Endothelial cell (in vitro differentiated cells): ENCODE results near the gene MZF1. TPM values are rescaled to one million over a fixed set of nuclear protein-coding genes. Genes with fewer than 3 reads are reported as not detected.

Experiments used
- DNase-seq: peaks from one replicate; pipeline ENCODE4 v3.0.0; 2021; ENCODE audit warnings: low spot score
- H3K27ac Mint-ChIP-seq: one replicate; pipeline ENCODE4 v1.8.0; 2021; ENCODE audit warnings: mixed read lengths, inconsistent platforms; ENCODE audit not compliant: unreplicated experiment
- H3K27me3 Mint-ChIP-seq: one replicate; pipeline ENCODE4 v1.8.0; 2021; ENCODE audit warnings: mild to moderate bottlenecking, moderate library complexity, mixed read lengths, inconsistent platforms; ENCODE audit not compliant: unreplicated experiment
- H3K36me3 Mint-ChIP-seq: one replicate; pipeline ENCODE4 v1.8.0; 2021; ENCODE audit warnings: mild to moderate bottlenecking, low read depth, mixed read lengths, inconsistent platforms; ENCODE audit not compliant: unreplicated experiment
- H3K4me1 Mint-ChIP-seq: one replicate; pipeline ENCODE4 v1.8.0; 2021; ENCODE audit warnings: mild to moderate bottlenecking, mixed read lengths, inconsistent platforms; ENCODE audit not compliant: unreplicated experiment
- H3K4me3 Mint-ChIP-seq: one replicate; pipeline ENCODE4 v1.8.0; 2021; ENCODE audit warnings: mild to moderate bottlenecking, mixed read lengths, inconsistent platforms; ENCODE audit not compliant: unreplicated experiment
- H3K9me3 Mint-ChIP-seq: one replicate; pipeline ENCODE4 v1.8.0; 2021; ENCODE audit warnings: mixed read lengths, inconsistent platforms; ENCODE audit not compliant: unreplicated experiment
- CTCF ChIP-seq: fragments of 200-600 bp; sonication (generic); IDR thresholded peaks from one replicate; pipeline ENCODE4 v1.5.0; 2021; ENCODE audit warnings: antibody characterized with exemption; ENCODE audit not compliant: unreplicated experiment
- total RNA-seq: library from RNA; stranded (reverse); fragmentation: NEBNext Ultra II Directional; extraction: Animal tissue kit (Norgen Biotek cat#: 25700); gene quantifications from one replicate; pipeline ENCODE4 v1.2.1, GENCODE V29; 2021; ENCODE audit not compliant: unreplicated experiment

Gene MZF1
- total RNA-seq, 1 donor from 2014 or later: 18.6 TPM

- Mint-ChIP-seq H3K4me1 (peaks cover 2% of the 10 kb centered on the region), H3K9me3 (no peaks in the 10 kb centered on the region), H3K27ac (no peak overlapping the region), H3K4me3 (no peak overlapping the region), H3K36me3 (peaks cover 17% of the 10 kb centered on the region), H3K27me3 (peaks cover 2% of the 10 kb centered on the region)
- no peak for DNase-seq
- TF ChIP-seq CTCF: no peak
These were observed 11.6 kb upstream of the MZF1 start for GRCh38 chr19:58584498-58585441.

- peaks cover 20% of the 10 kb centered on the region for H3K36me3 Mint-ChIP-seq
- H3K27me3 Mint-ChIP-seq: peaks cover 3% of the 10 kb centered on the region
- TF ChIP-seq CTCF: no peak
- peak overlapping the region; percentile 42 for H3K4me3 Mint-ChIP-seq
- H3K4me1 Mint-ChIP-seq: peaks cover 9% of the 10 kb centered on the region
- no peak for DNase-seq
- peak overlapping the region; percentile 48 for H3K27ac Mint-ChIP-seq
- no peaks in the 10 kb centered on the region for H3K9me3 Mint-ChIP-seq
These were observed 9.8 kb upstream of the MZF1 start for GRCh38 chr19:58582985-58583384.

GRCh38 chr19:58581227-58582141 is 8.3 kb upstream of the MZF1 start:
- Mint-ChIP-seq H3K27me3 (peaks cover 3% of the 10 kb centered on the region), H3K4me1 (peaks cover 9% of the 10 kb centered on the region), H3K9me3 (no peaks in the 10 kb centered on the region), H3K36me3 (peaks cover 20% of the 10 kb centered on the region), H3K27ac (no peak overlapping the region), H3K4me3 (peak overlapping the region; percentile 65)
- DNase-seq: peak; percentile 89
- TF ChIP-seq CTCF: peak; percentile 82

GRCh38 chr19:58579473-58580142 is 6.5 kb upstream of the MZF1 start:
- H3K27me3 Mint-ChIP-seq: peaks cover 4% of the 10 kb centered on the region
- TF ChIP-seq CTCF: no peak
- peak overlapping the region; percentile 30 for H3K27ac Mint-ChIP-seq

More at GRCh38 chr19:58579473-58580142, 6.5 kb upstream of the MZF1 start:
- no peak for DNase-seq
- peak overlapping the region; percentile 1 for H3K4me3 Mint-ChIP-seq
- H3K36me3 Mint-ChIP-seq: peaks cover 16% of the 10 kb centered on the region
- H3K4me1 Mint-ChIP-seq: peaks cover 14% of the 10 kb centered on the region
- H3K9me3 Mint-ChIP-seq: no peaks in the 10 kb centered on the region
